ENCODE measurements around the gene L1CAM.

The L1CAM gene

DNA sequence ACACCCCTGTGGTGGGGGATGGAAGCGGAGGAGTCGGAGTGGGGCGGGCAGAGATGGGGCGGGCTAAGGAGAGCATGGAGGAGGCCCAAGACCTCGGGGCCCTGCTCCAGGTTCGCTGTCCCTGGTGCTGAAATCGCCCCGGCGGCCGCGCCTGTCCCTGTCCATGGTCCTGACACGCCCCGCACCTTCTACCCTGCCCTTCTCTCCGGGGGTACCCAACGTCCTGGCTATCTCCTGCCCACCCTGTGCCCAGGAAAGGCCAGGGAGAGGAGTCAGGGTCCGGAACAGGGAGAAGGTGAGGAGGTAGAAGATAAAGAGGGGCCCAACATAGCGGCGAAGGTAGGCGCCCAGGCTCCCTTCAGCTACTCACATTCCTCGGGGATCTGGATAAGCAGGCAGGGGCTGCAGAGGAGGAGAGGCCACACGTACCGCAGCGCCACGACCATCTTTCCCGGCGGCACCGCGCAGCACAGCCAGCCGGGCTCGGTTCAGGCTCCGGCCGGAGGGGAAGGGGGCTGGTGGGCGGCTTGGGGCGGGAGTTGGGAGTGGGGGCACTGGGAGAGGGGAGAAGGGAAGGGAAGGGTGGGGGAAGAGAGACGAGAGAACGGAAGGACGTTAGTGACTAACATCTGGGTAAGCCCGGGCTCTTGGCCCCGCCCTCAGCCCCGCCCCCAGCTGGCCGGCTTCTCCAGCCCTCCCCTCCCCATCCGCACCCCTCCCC is 10.4 kb downstream of the L1CAM start:
- peak; percentile 18 to 42 for DNase-seq

DNA sequence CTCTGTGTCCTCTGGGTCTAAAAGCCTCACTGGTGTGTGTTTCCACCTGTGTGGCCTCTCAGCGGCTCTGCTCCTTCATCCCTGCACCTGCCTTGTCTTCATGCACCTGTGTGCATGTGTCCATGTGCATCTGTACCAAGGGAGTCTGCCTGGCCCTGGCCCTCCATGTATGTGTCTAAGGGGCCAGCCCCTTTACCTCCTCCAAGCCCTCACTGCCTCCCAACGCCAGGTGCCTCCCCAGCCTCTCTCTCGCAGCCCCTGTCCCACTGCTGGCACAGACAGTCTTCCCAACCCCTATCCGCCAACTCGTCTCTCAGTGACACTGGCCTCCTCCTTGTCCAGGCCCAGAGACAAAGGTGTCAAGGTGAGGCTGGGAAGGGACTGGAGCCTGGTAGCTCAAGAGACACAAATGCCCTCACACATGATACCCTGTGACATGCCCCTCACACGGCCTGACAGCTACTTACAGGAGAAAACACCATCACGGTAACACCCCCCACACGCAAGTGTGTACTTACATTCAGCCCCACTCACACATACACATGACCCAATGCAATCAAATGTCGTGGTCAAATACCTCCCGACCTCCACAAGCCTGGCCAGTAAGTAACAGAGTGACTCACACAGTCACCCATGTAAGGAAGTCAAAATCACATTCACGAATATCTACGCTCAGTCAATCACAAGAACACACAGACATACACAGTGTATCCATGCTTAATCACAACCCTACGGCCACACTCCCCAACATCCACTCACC is 11.4 kb downstream of the L1CAM start:
- no peak for DNase-seq

DNA sequence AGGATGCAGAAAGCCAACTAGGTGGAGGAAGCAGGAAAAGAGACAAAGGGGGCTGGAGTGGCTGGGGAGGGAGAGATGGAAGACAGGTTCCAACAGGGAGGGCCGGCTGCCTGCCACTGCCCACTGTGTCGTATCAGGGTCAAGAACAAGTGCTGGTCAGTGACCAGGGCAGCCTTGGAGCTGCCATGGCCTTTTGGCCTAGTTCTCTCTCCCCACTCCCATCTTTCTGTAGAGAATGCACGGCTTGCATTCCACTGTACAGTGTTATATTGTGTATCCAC is 11.9 kb downstream of the L1CAM start:
- DNase-seq: no peak

DNA sequence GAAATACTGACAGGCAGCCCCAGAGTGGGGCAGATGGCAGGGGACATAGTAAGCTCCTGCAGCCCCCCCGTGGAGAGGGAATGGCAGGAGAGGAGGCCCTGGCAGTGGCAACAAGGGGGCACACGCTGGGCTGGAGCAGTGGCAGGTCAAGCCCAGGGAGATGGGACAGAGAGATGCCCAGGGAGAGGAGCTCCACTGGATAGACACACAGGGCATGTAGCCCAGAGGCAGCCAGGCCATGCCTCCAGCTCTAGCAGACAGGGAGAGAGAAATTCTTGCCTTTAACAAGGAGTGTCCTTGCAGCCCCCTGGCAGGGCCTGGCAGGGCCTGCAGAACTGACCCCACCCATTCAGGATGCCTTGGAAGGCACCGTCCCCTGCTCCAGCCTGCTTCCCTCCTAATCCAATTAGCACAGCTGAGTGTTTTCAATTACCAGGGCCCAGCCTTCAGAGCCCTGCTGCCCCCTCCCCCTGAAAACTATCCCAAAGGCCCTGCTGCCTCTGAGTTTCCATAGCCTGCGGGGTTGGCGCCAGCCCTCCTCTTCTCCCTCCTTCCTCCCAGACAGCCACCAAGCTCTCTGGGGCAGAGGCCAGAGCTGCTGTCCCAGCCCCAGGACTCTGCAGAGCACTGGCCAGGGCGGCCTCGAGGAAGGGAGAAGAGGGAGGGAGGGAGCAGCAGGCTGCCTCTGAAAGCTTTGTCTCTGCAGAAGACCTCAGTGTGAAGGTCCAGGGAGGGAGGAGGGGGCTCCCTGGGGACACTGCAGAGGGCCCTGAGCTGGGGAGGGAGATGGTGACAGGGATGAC is 12.5 kb downstream of the L1CAM start:
- no peak for DNase-seq

DNA sequence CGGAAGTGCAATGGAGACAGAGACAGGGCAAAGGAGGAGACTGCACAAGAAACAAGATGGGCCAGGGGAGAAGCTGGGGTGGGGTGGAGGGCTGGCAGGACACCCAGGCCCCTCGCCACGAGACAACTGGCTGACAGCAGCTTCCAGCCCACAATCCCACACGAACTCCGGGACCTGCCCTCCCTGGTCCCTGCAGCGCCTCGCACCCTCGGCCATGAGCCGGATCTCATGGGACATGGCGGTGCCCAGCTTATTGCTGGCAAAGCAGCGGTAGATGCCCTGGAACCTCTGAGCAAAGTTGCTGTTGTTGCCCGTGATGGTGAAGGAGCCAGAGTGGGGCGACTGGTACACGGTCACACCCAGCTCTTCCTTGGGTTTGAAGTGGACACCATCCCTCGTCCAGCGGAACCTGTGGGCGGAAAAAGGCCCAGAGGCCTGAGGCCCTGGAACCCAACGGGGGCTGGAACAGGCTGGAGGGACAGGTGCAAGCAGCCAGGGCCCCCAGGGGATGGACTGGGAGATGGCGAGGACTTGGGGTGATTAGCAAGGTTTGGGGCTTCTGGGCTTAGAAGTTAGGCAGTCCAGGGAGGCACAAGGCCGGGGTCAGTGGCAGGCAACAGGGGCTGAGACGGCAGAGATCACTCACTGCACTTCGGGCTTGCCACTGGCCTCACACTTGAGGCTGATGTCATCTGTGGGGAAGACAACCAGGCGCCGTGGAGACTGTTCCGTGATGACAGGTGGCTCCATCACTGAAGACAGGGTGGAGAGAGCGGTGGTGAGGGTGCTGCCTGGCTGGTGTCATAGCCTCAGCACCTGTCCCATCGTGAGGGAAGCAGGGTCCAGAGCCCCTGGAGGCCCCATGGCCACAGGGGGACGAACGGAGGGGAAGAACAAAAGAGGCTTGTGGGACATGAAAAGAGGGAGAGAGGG is 13.8 kb downstream of the L1CAM start:
- DNase-seq: no peak

DNA sequence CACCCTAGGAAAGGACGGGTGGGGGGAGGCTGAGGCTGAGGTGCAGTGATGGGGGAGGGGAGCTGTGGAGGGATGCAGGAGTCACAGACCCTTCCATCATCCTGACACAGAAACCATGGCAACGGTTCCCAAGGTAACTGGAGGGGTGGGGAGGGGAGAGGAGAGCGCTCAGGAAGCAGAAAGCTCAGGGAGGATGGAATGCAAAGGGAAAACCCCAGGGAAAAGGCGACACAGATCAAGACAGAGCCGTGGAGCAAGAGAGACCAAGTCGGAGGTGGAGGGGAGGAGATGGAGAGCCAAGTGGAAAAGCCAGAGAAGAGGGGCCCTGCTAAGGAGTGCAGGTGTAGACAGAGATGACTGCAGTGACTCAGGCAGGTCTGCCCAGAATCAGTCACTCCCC is 14.5 kb downstream of the L1CAM start:
- no peak for DNase-seq

DNA sequence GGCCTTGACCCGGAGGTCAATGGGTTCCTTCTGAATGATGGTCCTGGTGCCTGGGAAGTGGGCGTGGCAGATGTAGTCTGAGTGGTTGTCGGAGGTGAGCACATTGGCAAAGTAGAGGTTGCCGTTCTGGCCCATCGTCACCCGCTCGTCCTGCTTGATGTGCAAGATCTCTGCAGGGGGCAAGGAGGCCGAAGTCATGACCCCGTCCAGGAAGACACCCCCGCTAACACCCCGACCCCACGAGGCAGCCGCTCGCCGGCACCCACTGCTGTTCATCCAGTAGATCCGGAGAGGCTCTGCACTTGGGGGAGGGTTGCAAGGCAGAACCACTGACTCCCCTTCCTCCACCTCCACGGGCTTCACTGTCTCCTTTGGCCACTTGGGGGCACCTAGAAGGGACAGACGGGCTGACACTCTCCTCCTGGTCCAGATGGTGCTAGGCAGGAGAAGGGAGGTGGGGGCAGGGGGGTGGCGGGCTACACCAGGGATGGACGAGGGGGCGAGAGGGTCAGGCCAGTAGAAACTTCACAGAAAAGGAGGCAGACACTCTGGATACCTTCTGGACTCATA is 15.1 kb downstream of the L1CAM start:
- DNase-seq: peak in 1 of 2 experiments; percentile 4

DNA sequence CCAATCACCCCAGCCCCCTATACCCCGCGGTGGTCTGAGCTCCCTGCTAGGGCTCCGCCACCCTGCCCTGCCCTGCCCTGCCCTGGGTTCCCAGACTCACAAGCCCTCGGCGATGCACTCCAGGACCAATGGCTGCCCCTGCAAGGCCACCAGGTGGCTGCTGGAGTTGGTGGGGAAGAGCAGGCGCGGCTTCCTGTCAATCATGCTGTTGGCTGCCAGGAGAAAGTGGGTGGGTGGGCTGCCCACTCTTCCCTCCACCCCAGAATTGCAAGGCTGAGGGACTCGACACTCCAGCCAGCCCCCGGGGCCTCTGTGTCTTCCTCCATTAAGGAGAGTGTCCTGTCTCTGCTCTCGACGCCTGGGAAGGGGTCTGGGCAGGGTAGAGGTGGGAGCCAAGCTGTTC is 15.7 kb downstream of the L1CAM start:
- DNase-seq: no peak

DNA sequence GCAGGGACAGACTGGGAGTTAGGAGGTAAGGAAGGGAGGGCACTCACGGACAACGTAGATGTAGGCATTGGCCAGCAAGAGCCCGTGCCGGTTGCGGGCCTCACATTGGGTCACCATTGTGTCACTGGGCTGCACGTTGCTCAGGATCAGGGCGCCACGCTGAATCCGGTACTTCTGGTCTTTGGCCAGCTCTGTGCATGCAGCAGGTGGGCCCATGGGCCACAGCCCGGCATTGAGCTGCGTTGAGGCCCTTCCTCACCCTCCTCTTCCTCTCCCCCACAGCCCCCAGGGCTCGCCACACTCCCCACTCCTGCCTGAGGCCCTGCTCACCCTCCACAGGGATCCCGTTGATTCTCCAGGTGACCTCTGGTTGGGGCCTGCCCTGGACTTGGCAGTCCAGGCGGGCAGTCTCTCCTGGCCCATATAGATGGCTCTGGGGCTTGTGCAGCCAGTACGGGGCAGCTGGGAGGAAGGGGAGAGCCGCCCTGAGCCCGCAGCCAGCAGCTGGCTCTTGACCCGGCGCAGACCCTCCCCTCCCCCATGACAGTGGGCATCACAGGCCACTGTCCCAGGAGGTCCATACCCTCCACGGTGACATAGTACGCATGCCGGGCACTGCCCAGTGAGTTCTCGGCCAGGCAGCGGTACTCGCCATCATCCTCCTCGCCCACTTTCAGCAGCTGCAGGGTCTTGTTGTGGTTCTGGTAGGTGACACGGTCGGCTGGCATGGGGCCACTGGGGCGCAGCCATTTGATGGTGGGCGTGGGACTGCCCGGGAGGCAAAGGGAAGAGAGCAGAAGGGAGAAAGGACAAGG is 16.3 kb downstream of the L1CAM start:
- no peak for DNase-seq

DNA sequence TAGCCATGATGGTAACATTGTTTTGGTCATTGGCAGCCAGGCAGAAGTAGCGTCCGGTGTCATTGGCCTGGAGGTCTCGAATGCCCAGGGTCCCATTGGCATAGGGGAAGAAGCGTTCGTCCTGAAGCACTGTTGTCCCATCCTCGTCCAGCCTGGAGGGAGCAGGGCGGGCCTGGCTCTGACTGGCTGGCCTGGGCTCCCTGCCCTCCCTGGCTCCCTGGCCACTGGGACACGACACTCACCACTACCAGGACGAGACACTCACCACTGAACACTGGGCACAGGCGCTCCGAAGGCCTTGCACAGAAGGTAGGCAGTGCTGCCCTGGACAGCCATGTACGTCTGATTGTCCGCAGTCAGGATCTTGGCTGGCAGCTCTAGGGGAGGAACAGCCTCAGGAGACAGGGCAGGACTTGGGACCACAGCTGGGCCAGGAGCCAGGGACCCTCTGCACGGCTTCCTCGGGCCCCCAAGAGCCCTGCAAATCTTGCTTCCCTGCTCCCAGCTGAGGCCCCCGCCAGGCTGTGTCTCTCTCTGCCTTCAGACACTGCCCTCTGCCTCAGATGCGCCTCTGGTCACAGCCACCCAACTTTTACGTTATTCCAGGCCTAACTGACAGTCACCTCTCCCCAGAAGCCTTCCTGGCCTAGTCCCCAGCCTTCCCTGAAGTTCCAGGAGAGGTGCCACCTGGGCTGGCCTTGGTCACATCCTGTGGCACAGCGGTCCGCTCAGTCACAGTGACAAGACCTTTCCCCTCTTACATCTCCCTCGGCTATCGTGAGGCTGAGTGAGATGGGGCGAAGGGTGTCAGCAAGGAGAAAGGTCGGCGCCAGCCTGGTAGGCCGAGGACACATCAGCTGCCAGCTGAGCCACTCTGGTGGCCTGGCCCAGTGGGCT is 17.1 kb downstream of the L1CAM start:
- DNase-seq: no peak

DNA sequence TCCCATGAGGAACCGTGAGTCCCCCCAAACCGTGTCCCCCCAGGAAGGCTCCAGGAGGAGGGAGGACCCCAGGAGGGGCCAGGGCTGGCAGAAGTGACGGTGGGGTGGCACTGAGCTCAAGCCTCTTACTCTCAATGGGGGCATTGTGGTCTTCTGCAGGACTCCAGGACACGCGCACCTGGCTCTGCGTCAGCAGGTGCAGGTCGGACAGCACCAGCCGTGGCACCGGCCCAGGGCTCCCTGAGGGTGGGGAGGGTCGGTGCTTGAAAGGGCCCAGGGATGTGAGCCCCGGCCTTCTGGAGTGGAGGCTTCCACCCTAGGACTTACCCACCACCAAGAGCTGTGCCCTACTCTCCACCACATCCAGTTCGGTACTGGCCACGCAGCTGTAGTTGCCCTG is 18.3 kb downstream of the L1CAM start:
- no peak for DNase-seq

DNA sequence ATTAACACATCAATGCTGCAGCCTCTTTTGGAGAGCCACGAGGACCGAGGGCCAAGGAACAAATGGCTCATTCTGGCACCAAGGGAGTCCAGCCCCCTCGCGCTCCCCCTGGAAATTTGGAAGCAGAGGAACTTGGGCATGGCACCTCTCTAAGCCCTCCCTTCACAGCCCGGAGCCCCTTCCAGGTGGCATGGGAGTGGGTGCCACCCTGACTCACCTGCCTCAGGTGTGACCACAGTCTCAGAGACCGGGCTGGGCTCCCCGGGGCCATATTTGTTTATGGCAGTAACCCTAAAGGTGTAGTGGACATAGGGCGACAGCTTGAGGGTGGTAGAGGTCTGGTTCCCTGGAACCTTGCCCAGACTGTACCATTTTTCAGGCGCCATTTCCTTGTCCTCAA is 18.8 kb downstream of the L1CAM start:
- DNase-seq: no peak

DNA sequence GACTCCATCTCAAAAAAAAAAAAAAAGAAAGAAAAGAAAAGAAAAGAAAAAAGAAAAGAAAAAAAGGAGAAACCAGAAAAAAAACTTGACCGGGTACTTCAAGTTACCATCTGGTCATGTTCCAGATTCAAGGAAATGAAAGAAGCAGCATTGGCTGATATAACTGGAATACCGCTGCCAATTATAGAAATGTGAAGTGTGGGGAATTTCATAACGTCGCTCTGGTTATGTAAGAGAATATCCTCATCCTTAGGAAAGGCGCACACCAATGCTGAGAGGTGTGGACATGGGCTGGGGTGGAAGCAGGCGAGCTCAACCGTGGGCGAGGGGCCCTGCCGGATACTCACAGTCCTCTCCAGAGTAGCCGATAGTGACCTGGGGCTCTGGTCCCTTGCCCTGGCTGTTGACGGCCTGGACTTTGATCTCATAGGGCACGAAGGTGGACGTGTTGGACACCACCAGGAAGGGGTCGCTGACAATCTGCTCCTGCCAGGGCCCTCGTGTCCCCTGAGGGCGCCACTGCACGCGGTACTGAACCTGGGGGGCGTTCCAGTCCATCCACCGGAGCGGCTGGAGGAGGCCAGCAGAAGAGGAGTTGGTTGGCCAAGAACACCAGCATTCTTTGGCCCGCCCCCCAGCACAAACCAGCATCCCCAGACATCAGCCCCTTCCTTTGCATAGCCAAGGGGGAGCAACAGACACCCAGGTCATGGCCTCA is 19.5 kb downstream of the L1CAM start:
- DNase-seq: no peak

DNA sequence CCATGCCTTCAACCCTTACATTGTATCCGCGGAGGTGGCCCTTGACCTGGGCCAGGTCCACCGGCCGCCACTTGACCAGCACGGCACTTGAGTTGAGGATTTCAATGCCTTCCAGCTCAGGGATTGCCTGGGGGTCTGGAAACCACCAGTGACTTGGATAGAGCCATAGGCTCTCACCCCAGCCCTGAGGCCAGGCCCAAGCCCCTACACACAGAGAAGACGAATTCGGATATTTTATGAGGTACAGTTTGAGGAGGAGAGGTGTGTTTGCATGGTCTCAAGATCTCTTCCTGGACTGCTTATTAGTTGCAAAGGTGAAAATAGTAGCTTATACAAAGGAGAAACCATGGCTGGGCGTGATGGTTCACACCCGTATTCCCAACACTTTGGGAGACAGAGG is 20.3 kb downstream of the L1CAM start:
- DNase-seq: no peak

DNA sequence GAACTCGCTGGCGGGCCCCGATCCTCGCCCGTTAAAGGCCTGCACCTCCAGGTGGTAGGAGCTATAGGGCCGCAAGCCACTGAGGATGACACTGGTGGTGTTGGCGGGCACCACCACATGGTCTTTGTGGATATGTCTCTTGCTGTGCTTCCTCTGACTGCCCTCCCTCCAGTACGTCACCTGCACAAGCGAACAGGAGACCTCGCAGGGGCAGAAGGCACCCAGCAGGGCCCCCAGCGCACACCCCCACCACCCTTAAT is 20.7 kb downstream of the L1CAM start:
- no peak for DNase-seq

DNA sequence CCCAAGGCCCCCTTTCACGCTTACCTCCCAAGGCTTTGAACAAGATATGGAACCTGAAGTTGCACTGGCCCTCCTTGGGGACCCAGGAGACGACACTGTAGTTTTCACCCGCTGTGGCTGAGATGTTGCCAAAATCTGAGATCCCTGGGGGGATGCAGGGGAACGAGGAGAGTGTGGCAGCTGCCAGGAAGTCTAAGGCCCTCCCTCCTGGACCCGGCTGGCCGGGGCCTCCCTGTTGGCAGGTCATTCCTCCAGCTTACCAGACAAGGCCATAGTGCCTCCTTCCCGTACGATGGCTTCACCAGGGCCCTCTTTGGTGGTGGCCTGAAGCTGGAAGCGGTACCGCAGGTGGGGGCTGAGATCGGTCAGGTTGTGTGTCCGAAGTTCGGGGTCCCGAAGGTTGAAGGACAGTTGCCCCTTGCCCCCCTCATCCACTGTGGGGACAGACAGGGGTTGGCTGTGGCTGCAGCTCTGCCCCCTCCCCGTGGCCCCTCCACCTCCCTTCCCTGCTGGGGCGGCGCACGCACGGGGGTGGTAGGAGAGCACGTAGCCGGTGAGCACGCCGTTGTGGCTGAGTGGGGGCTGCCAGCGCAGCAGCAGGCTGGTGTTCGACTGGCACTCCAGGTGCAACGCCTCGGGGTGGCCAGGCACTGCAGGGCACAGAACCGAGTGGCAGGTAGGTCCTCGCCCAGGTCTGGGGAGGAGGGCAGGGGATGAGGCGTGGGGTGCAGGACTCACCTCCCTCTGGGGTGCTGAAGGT is 21.2 kb downstream of the L1CAM start:
- DNase-seq: no peak

DNA sequence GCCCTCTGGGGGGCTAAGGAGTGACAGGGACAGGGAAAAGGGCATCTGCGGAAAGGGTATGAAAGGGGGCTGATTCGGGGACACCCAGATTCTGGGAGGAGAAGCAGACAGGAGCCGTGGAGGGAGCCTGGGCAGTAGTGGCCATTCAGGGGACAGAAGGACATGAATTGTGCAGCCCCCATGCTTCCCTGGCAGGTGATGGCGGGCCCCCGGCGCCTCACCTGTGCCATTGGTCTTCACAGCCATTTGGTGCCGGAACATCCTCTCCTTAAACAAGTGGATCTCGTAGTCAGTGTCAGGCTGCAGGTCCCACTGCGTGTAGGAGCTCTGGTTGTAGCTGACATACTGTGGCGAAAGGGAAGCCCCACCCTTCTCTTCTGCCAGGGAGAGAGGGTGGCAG is 21.9 kb downstream of the L1CAM start:
- DNase-seq: no peak

DNA sequence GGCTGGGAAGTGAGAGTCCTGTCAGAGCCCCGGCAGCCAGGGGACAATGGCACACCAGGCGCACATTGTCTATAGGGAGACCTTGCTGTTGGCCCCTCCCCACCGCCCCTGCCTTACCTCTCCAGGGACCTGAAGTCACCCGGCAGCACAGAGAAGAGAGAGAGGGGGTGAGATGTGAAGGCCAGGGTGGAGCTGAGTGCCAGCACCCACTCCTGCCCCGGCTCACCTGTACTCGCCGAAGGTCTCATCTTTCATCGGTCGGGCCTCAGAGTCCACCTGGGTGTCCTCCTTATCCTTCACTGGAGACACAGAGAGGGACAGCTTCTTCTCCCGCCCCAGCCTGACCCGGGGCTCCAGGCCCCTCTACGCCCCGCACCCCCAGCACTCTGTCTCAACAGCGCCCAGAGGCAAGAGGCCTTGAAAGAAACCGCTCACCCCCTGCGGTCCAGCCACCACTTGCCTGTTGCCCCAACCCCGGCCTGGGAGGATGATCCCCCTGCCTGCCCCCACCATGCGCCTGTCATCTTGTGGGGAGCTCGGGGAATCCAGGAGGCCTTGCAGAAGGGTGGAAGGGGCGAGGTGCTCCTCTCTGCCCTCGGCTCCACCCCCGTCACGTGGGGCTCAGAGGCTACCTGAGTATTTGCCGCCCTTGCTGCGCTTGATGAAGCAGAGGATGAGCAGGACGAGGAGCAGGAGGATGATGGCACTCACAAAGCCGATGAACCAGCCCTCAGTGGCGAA is 22.6 kb downstream of the L1CAM start:
- DNase-seq: no peak

All from Kasumi-1 (cell line).